MCF 10A (cell line): ENCODE data around the gene ZNF302. TPM values are rescaled to one million over a fixed set of nuclear protein-coding genes. Genes with fewer than 3 reads are reported as not detected.

Experiments
- BruUV-seq: library from RNA; stranded (reverse); fragments of 400-500 nt; replicated peaks from 2 replicates; lab custom pipeline; 2021; lab: Mats Ljungman, UMichigan
- CTCF ChIA-PET: fragments of 300-600 bp; sonication (Branson Sonifier 250); formaldehyde crosslinking; extraction: SDS; loops from one replicate; lab custom pipeline; 2021; ENCODE audit warnings: antibody characterized with exemption, inconsistent platforms; lab: Yijun Ruan, JAX
- POLR2A ChIA-PET: fragments of 300-600, 350-650 bp; sonication (Branson Sonifier 250); formaldehyde crosslinking; extraction: SDS; loops from one replicate; lab custom pipeline; 2020; ENCODE audit warnings: antibody characterized with exemption, inconsistent platforms; lab: Yijun Ruan, JAX
- DNase-seq: peaks from one replicate; pipeline ENCODE4 v3.0.0-alpha.2; 2018; ENCODE audit not compliant: unreplicated experiment
- H3K27ac Mint-ChIP-seq: one replicate; pipeline ENCODE4 v1.8.0; 2022; ENCODE audit warnings: mild to moderate bottlenecking, low read depth, mixed read lengths; ENCODE audit not compliant: unreplicated experiment
- H3K27me3 Mint-ChIP-seq: one replicate; pipeline ENCODE4 v1.8.0; 2022; ENCODE audit warnings: mixed read lengths; ENCODE audit not compliant: insufficient read depth, unreplicated experiment
- H3K36me3 Mint-ChIP-seq: one replicate; pipeline ENCODE4 v1.8.0; 2022; ENCODE audit warnings: mild to moderate bottlenecking, moderate library complexity, mixed read lengths; ENCODE audit not compliant: insufficient read depth, unreplicated experiment
- H3K4me1 Mint-ChIP-seq: one replicate; pipeline ENCODE4 v1.8.0; 2022; ENCODE audit warnings: mixed read lengths; ENCODE audit not compliant: insufficient read depth, unreplicated experiment
- H3K4me3 Mint-ChIP-seq: one replicate; pipeline ENCODE4 v1.8.0; 2022; ENCODE audit warnings: mild to moderate bottlenecking, moderate library complexity, mixed read lengths; ENCODE audit not compliant: unreplicated experiment
- H3K9me3 Mint-ChIP-seq: one replicate; pipeline ENCODE4 v1.8.0; 2022; ENCODE audit warnings: mixed read lengths; ENCODE audit not compliant: unreplicated experiment
- intact Hi-C: fragments of 100-400 bp; cut with micrococcal nuclease; formaldehyde crosslinking; loops from 2 replicates; pipeline ENCODE4 v1.14.1; 2022
- total RNA-seq: library from RNA; stranded (reverse); gene quantifications from 2 replicates; pipeline ENCODE4 v1.2.3, GENCODE V29; 2022
- TF ChIP-seq, protein P1 (sequence below): fragments of 200-600 bp; IDR thresholded peaks from one replicate; pipeline ENCODE4 v1.8.0; 2022; ENCODE audit warnings: antibody characterized with exemption, mild to moderate bottlenecking; ENCODE audit not compliant: unreplicated experiment

ZNF302 gene
- total RNA-seq, 1 experiment from 2014 or later, result 3.9 TPM

GRCh38 chr19:34654796-34655195 is 22.7 kb upstream of the ZNF302 start:
- Mint-ChIP-seq H3K27ac (no peak overlapping the region), H3K36me3 (peaks cover 7% of the 10 kb centered on the region), H3K9me3 (peaks cover 23% of the 10 kb centered on the region), H3K4me1 (no peaks in the 10 kb centered on the region), H3K4me3 (no peak overlapping the region), H3K27me3 (no peaks in the 10 kb centered on the region)
- TF ChIP-seq, protein P1, sequence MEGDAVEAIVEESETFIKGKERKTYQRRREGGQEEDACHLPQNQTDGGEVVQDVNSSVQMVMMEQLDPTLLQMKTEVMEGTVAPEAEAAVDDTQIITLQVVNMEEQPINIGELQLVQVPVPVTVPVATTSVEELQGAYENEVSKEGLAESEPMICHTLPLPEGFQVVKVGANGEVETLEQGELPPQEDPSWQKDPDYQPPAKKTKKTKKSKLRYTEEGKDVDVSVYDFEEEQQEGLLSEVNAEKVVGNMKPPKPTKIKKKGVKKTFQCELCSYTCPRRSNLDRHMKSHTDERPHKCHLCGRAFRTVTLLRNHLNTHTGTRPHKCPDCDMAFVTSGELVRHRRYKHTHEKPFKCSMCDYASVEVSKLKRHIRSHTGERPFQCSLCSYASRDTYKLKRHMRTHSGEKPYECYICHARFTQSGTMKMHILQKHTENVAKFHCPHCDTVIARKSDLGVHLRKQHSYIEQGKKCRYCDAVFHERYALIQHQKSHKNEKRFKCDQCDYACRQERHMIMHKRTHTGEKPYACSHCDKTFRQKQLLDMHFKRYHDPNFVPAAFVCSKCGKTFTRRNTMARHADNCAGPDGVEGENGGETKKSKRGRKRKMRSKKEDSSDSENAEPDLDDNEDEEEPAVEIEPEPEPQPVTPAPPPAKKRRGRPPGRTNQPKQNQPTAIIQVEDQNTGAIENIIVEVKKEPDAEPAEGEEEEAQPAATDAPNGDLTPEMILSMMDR, result no peak
- intact Hi-C loops, result no loop called here
- ChIA-PET CTCF (no interaction called here), POLR2A (no interaction called here)
- no peak for DNase-seq
- BruUV-seq, result no TSS peak

DNA sequence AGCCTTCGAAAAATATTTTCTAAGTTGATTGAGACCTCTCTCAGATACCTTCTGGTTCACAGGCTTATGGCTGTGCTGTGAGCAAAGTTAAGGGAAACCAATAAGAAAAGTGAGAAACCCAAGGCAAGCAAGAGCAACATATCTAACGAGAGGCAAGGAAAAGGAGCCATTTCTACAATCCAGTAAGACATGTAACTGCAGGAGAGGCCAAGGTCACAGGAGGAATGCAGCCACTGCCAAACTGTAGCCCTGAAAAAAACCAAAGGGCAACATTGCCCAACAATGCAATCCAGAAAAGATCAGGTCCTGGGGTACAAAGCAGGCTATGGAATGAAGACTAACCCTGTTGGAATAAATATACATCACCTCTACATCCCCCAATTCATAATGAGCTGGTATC is 21.8 kb upstream of the ZNF302 start:
- ChIA-PET POLR2A (no interaction called here), CTCF (no interaction called here)
- Mint-ChIP-seq H3K4me1 (no peaks in the 10 kb centered on the region), H3K9me3 (peaks cover 23% of the 10 kb centered on the region), H3K27ac (no peak overlapping the region), H3K27me3 (no peaks in the 10 kb centered on the region), H3K36me3 (peaks cover 7% of the 10 kb centered on the region), H3K4me3 (no peak overlapping the region)
- BruUV-seq, result no TSS peak
- no peak for DNase-seq
- TF ChIP-seq, protein P1, result no peak
- intact Hi-C loops, result no loop called here

DNA sequence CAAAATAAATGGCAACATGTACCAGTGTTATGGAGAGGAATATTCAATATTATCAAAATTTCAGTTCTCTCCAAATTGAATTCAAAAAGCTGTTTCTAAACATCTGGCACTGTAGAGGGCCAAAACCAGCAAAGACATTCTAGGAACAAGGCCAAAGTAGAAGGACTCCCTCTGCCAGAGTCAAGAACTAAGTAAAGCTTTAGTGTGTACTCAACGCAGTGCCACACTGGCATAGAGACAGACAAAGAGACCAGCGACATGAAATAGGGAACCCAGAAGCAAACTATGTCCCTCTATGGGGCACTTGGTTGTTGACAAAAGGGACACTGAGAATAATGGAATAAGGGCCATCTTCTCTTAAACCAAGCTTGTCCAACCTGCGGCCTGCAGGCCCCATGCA is 16.1 kb upstream of the ZNF302 start:
- intact Hi-C loops, result no loop called here
- no TSS peak for BruUV-seq
- CTCF ChIA-PET, result no interaction called here
- TF ChIP-seq, protein P1, result no peak
- Mint-ChIP-seq H3K4me3 (no peak overlapping the region), H3K27me3 (no peaks in the 10 kb centered on the region), H3K9me3 (peaks cover 13% of the 10 kb centered on the region), H3K4me1 (no peaks in the 10 kb centered on the region), H3K36me3 (peaks cover 7% of the 10 kb centered on the region), H3K27ac (no peak overlapping the region)
- DNase-seq, result no peak
- POLR2A ChIA-PET, result no interaction called here

GRCh38 chr19:34662919-34663318 is 14.6 kb upstream of the ZNF302 start:
- Mint-ChIP-seq H3K4me1 (no peaks in the 10 kb centered on the region), H3K27ac (no peak overlapping the region), H3K36me3 (no peaks in the 10 kb centered on the region), H3K9me3 (peaks cover 13% of the 10 kb centered on the region), H3K27me3 (no peaks in the 10 kb centered on the region), H3K4me3 (no peak overlapping the region)
- ChIA-PET POLR2A (no interaction called here), CTCF (interaction anchor here (0.6 to 1.1 kb wide), 3 partner anchors 10 to 350 kb away, joined by 4 read pairs; no protein-coding TSS in a partner anchor)
- TF ChIP-seq, protein P1, result no peak
- no TSS peak for BruUV-seq
- intact Hi-C loops, result no loop called here
- DNase-seq, result peak; percentile 49
